BLaER1 treated with 17β-estradiol and CSF1 and Interleukin-3, amounts not matched to agents 10 nM and 100 nM (cell line): ENCODE data around the gene AOX1.
"Not testable (repeated sequence)": the region's sequence is repeated elsewhere in the genome, so short reads cannot be mapped to it uniquely, and the experiment has no call there.

Experiments used
- H3K27ac ChIP-seq, 11 experiments: shearing (Covaris generic); formaldehyde crosslinking; 2 replicates each; pipeline ENCODE4 v1.8.1; 2022
- H3K27me3 ChIP-seq, 11 experiments: shearing (Covaris generic); formaldehyde crosslinking; 2 replicates each; pipeline ENCODE4 v1.8.1; 2022
- H3K36me3 ChIP-seq, 11 experiments: shearing (Covaris generic); formaldehyde crosslinking; 2 replicates each; pipeline ENCODE4 v1.8.1; 2022
- H3K4me1 ChIP-seq, 10 experiments: shearing (Covaris generic); formaldehyde crosslinking; 2 replicates each; pipeline ENCODE4 v1.8.1; 2022
- H3K4me2 ChIP-seq, 11 experiments: shearing (Covaris generic); formaldehyde crosslinking; 2 replicates each; pipeline ENCODE4 v1.8.1; 2022
- H3K4me3 ChIP-seq, 10 experiments: shearing (Covaris generic); formaldehyde crosslinking; 2 replicates each; pipeline ENCODE4 v1.8.1; 2022
- H3K9ac ChIP-seq, 11 experiments: shearing (Covaris generic); formaldehyde crosslinking; 2 replicates each; pipeline ENCODE4 v1.8.1; 2022
- H3K9me3 ChIP-seq, 11 experiments: shearing (Covaris generic); formaldehyde crosslinking; replicated peaks in 1 of 11; 2 replicates each; pipeline ENCODE4 v1.8.1; 2022
- H4K20me1 ChIP-seq, 11 experiments: shearing (Covaris generic); formaldehyde crosslinking; 2 replicates each; pipeline ENCODE4 v1.8.1; 2022
- Cebpa-rat ChIP-seq, 11 experiments: shearing (Covaris generic); IDR thresholded peaks; 2 replicates each; pipeline ENCODE4 v1.8.1; 2022

The AOX1 gene

DNA sequence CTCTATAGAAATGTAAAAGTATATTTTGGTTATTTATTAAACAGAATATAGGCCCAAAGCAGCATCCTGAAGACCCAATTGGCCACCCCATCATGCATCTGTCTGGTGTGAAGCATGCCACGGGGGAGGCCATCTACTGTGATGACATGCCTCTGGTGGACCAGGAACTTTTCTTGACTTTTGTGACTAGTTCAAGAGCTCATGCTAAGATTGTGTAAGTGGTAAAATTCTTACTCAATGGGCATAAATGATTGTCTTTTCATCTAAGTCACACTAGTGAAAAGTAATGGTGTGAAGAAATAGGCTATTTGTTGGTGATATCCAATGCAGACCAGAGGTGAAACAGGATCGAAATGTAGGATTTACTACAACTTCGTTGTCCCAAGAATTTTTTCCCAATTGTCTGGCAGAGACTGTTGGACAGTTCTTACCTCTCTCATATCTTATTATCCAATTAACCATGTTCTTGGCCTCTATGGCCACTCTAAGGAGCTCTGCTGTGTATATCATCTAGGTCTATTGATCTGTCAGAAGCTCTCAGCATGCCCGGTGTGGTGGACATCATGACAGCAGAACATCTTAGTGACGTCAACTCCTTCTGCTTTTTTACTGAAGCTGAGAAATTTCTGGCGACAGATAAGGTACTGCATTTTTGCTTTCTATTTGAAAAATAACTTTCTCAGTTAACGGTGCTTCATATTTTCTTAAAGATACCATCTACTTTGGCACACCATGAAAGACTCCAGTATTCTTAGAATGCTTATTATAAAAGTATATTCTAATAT is 35.0 kb downstream of the AOX1 start:
- H3K4me1 ChIP-seq, result peaks cover 25 to 61% (median 35%) of the 10 kb centered on the region in 10 experiments
- no peak overlapping the region for H3K27ac ChIP-seq
- no peak for TF ChIP-seq Cebpa-rat (IDR thresholded peaks at IDR 0.05)
- H3K27me3 ChIP-seq, result no peaks in the 10 kb centered on the region
- H4K20me1 ChIP-seq, result no peaks in the 10 kb centered on the region
- no peak overlapping the region for H3K9ac ChIP-seq
- H3K4me2 ChIP-seq, result no peak overlapping the region
- H3K36me3 ChIP-seq, result no peaks in the 10 kb centered on the region
- no peaks in the 10 kb centered on the region for H3K9me3 ChIP-seq
- no peak overlapping the region for H3K4me3 ChIP-seq

DNA sequence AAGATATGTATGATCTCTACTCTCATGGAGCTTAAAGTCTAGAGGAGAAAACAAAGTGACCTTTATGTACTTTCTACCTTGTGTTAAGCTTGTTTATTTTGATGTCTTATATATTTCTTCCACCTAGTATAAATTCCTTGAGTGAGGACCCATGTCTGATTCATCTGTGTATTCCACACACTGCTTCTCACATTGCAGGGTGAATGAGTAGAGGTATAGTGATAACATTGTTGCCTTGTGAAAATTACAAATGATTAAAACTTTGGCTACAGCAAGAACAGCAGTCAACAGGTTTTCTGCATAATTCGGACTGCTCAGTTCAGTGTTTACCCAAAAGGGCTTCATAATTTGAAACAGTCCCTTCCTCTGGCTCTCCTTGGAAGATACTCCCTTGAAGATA is 36.3 kb downstream of the AOX1 start:
- H4K20me1 ChIP-seq, result no peaks in the 10 kb centered on the region
- H3K27me3 ChIP-seq, result no peaks in the 10 kb centered on the region
- TF ChIP-seq Cebpa-rat (IDR thresholded peaks at IDR 0.05), result no peak
- H3K27ac ChIP-seq, result no peak overlapping the region
- H3K4me2 ChIP-seq, result no peak overlapping the region
- peaks cover 18 to 61% (median 27%) of the 10 kb centered on the region in 10 experiments for H3K4me1 ChIP-seq
- H3K36me3 ChIP-seq, result no peaks in the 10 kb centered on the region
- no peak overlapping the region for H3K4me3 ChIP-seq
- H3K9me3 ChIP-seq, result no peaks in the 10 kb centered on the region
- H3K9ac ChIP-seq, result no peak overlapping the region

GRCh38 chr2:200624026-200624425 is 38.2 kb downstream of the AOX1 start:
- H3K4me2 ChIP-seq, result peak overlapping the region in 3 of 11 experiments; percentile 6 to 61 (median 28); a peak in 4 of 22 replicates
- H3K36me3 ChIP-seq, result no peaks in the 10 kb centered on the region
- H3K9ac ChIP-seq, result no peak overlapping the region
- no peaks in the 10 kb centered on the region for H4K20me1 ChIP-seq
- H3K27ac ChIP-seq, result peak overlapping the region in 4 of 11 experiments; percentile 22 to 54 (median 26); a peak in 5 of 22 replicates
- H3K27me3 ChIP-seq, result no peaks in the 10 kb centered on the region
- H3K4me3 ChIP-seq, result no peak overlapping the region
- H3K9me3 ChIP-seq, result no peaks in the 10 kb centered on the region
- H3K4me1 ChIP-seq, result peaks cover 10 to 58% (median 13%) of the 10 kb centered on the region in 10 experiments
- no peak for TF ChIP-seq Cebpa-rat (IDR thresholded peaks at IDR 0.05)

DNA sequence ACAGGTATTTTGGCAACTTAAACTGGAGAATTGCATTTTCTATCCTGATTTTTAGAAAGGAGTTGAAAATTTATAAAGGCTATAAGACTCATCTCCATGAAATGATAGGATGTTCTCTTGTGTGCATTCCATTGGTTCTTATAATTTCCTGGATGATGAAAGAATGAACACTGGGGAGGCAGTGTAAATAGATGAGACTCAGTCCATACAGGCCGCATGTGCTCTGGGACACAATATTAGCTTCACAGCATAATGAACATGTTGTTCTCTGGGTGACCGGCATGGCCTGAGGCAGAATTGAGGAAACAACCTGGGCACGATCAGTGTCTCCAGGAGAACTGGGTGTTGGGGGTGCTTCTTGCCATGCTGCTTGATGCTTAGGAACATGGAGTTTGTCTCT is 38.8 kb downstream of the AOX1 start:
- Histone ChIP-seq H3K4me1 (peaks cover 8 to 53% (median 10%) of the 10 kb centered on the region in 10 experiments; a peak in 19 of 20 replicates), H3K9ac (no peak overlapping the region), H4K20me1 (no peaks in the 10 kb centered on the region), H3K27ac (0 out of 22 replicates have a peak overlapping the region, but pooled peaks of 1 of the 11 experiments have one; percentile 54), H3K4me3 (no peak overlapping the region), H3K36me3 (no peaks in the 10 kb centered on the region), H3K9me3 (no peaks in the 10 kb centered on the region), H3K4me2 (no peak overlapping the region; a peak in 1 of 22 replicates), H3K27me3 (no peaks in the 10 kb centered on the region)
- no peak for TF ChIP-seq Cebpa-rat (IDR thresholded peaks at IDR 0.05)

GRCh38 chr2:200625282-200625681 is 39.5 kb downstream of the AOX1 start:
- Histone ChIP-seq H3K9me3 (no peaks in the 10 kb centered on the region), H3K27me3 (no peaks in the 10 kb centered on the region), H3K36me3 (no peaks in the 10 kb centered on the region), H3K4me3 (no peak overlapping the region), H3K4me1 (peaks cover 8 to 53% (median 10%) of the 10 kb centered on the region in 10 experiments; a peak in 19 of 20 replicates), H4K20me1 (no peaks in the 10 kb centered on the region), H3K4me2 (peak overlapping the region in 2 of 11 experiments; percentile 54 to 65; a peak in 2 of 22 replicates), H3K27ac (peak overlapping the region in 3 of 11 experiments; percentile 31 to 72 (median 59); a peak in 4 of 22 replicates), H3K9ac (no peak overlapping the region; a peak in 1 of 22 replicates)
- TF ChIP-seq Cebpa-rat (IDR thresholded peaks at IDR 0.05), result no peak

DNA sequence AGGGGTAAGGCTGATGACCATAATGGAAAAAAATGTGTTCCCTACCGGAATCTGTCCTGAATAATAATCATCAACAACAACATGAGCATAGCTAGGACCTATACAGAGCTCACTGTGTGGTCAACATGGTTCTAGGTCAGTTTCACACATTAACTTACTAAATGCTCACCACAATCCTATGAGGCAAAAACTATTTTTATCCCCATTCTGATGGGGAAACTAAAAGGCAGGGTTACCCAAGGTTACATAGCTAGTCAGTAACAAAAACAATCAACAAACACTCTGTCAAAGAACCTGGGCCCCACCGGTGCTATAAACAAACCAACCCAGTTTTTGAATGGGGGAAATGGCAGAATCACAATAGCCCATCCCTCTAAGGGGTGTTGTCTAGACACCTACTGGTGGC is 40.1 kb downstream of the AOX1 start:
- no peak overlapping the region for H3K4me3 ChIP-seq
- peaks cover 8 to 53% (median 10%) of the 10 kb centered on the region in 10 experiments; a peak in 19 of 20 replicates for H3K4me1 ChIP-seq
- peak overlapping the region in 4 of 11 experiments; percentile 6 to 72 (median 45); a peak in 6 of 22 replicates for H3K27ac ChIP-seq
- no peak for TF ChIP-seq Cebpa-rat (IDR thresholded peaks at IDR 0.05)
- H3K4me2 ChIP-seq, result peak overlapping the region in 3 of 11 experiments; percentile 7 to 65 (median 54); a peak in 5 of 22 replicates
- no peaks in the 10 kb centered on the region for H3K9me3 ChIP-seq
- H4K20me1 ChIP-seq, result no peaks in the 10 kb centered on the region
- no peak overlapping the region; a peak in 1 of 22 replicates for H3K9ac ChIP-seq
- H3K27me3 ChIP-seq, result no peaks in the 10 kb centered on the region
- no peaks in the 10 kb centered on the region for H3K36me3 ChIP-seq

DNA sequence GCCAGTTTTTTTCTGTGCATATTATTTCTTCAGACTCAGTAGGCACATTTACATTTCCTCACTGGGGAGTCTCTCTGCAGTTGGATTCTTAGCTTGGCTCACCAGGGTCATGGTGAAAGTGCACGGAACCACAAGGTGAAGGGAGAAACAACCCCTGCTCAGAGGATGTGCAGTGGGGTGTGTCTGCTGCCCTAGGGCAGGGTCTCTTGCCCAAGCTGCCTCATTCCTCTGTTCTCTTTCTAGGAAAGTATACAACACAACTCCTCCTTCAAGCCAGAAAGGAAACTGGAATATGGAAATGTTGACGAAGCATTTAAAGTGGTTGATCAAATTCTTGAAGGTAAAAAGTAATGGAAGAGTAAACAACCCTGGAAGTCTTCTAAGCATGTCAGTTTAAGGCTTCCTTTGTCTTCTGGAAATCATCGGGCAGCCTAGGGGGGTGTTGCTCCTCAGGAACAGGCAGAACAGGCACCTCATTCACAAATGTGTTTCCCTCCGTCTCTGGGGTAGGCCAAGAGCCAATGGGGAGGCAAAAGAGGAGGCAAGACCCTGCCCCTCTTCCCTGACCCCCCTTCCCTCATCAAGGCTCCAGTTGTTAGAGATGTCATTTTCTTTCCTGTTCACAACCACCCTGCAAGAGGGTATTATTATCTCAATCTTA is 41.4 kb downstream of the AOX1 start:
- no peak for TF ChIP-seq Cebpa-rat (IDR thresholded peaks at IDR 0.05)
- no peak overlapping the region for H3K4me3 ChIP-seq
- no peaks in the 10 kb centered on the region for H3K27me3 ChIP-seq
- H3K4me2 ChIP-seq, result peak overlapping the region; percentile 18 to 65 (median 44); a peak in 21 of 22 replicates
- no peak overlapping the region for H3K9ac ChIP-seq
- no peaks in the 10 kb centered on the region for H3K9me3 ChIP-seq
- no peaks in the 10 kb centered on the region for H4K20me1 ChIP-seq
- H3K27ac ChIP-seq, result peak overlapping the region in 2 of 11 experiments; percentile 21 to 59; a peak in 1 of 22 replicates
- peaks cover 8 to 53% (median 10%) of the 10 kb centered on the region in 10 experiments; a peak in 19 of 20 replicates for H3K4me1 ChIP-seq
- H3K36me3 ChIP-seq, result no peaks in the 10 kb centered on the region

DNA sequence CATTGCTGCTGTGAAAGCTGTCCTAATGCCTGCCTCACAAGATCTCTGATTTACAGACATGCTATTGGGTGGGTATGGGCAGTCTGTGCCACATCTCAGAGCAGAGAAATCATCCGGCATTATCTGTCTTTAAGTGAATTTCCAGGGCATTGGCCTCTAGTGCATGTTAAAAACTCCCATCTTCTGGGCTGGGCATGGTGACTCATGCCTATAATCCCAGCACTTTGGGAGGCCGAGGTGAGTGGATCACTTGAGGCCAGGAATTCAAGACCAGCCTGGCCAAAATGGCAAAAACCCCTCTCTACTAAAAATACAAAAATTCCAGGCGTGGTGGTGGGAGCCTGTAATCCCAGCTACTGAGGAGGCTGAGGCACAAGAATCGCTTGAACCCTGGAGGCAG is 42.6 kb downstream of the AOX1 start:
- H3K4me3 ChIP-seq, H3K36me3 ChIP-seq, H3K27ac ChIP-seq, H4K20me1 ChIP-seq, H3K27me3 ChIP-seq, H3K9ac ChIP-seq, H3K9me3 ChIP-seq: not testable (repeated sequence)
- peaks cover 8 to 48% (median 10%) of the 10 kb centered on the region in 10 experiments; a peak in 19 of 20 replicates for H3K4me1 ChIP-seq
- peak overlapping the region in 2 of 11 experiments; percentile 21 to 22; a peak in 1 of 22 replicates for H3K4me2 ChIP-seq

DNA sequence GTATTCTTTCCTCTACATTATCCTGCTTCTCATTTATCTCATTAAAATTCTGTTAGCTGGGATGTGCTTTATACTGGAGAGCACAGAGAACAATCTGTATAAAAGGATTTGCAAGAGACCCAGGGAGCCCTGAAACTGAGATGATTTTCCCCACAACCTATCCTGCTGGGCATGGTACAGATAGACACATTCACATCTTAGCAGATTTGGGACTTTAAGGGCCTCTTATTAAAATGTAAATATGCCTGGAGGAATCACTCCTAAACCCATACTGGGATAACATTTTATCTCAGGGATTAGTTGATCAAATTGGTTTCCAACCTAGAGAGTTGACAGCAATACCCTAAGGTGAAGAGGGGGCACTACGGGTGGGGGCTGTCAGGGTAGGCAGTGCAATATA is 45.5 kb downstream of the AOX1 start:
- no peak overlapping the region for H3K4me2 ChIP-seq
- no peak overlapping the region for H3K27ac ChIP-seq
- TF ChIP-seq Cebpa-rat (IDR thresholded peaks at IDR 0.05), result no peak
- H3K36me3 ChIP-seq, result no peaks in the 10 kb centered on the region
- H3K9me3 ChIP-seq, result peaks cover 0 to 19% (median 7%) of the 10 kb centered on the region in 11 experiments; a peak in 12 of 22 replicates
- H3K9ac ChIP-seq, result no peak overlapping the region
- H3K4me3 ChIP-seq, result no peak overlapping the region
- no peaks in the 10 kb centered on the region for H3K27me3 ChIP-seq
- H4K20me1 ChIP-seq, result no peaks in the 10 kb centered on the region
- peaks cover 9 to 53% (median 24%) of the 10 kb centered on the region in 10 experiments for H3K4me1 ChIP-seq
